ENCODE results near the gene CSRP3.

GRCh38 chr11:19134004-19134403, 67.8 kb downstream of the CSRP3 start:
- TF ChIP-seq CTCF (conservative IDR thresholded peaks at IDR 0.05 in 1 of 2, IDR thresholded peaks at IDR 0.05 in 1 of 2; ENCODE audit: low read depth in 1 of 2, low read length in 2 of 2) (no peak), EZH2 (IDR thresholded peaks at IDR 0.05; ENCODE audit: low read length, missing control alignments) (no peak)

Data from fibroblast of lung (primary cell).